BE2C (cell line): ENCODE measurements around the gene SETD4.

ENCODE experiments used
- DNase-seq: peaks from one replicate; pipeline ENCODE4 v3.0.0-alpha.2; 2020
- H3K27me3 ChIP-seq: fragments of 250-450 bp; sonication (Bioruptor Pico); 2 replicates; pipeline ENCODE4 v1.5.1; 2020; ENCODE audit warnings: mild to moderate bottlenecking
- H3K36me3 ChIP-seq: fragments of 250-450 bp; sonication (Bioruptor Pico); 2 replicates; pipeline ENCODE4 v1.5.1; 2020; ENCODE audit warnings: mild to moderate bottlenecking
- H3K4me1 ChIP-seq: fragments of 250-450 bp; sonication (Bioruptor Pico); 2 replicates; pipeline ENCODE4 v1.5.1; 2020
- H3K4me3 ChIP-seq: 2 replicates; pipeline ENCODE4 v1.5.1; 2011; ENCODE audit warnings: low read depth, low read length
- H3K9me3 ChIP-seq: fragments of 250-450 bp; sonication (Bioruptor Pico); 2 replicates; pipeline ENCODE4 v1.5.1; 2020
- CTCF ChIP-seq: IDR thresholded peaks from 2 replicates; pipeline ENCODE4 v1.5.1; 2012; ENCODE audit warnings: mild to moderate bottlenecking, low read depth, low read length

Gene SETD4

DNA sequence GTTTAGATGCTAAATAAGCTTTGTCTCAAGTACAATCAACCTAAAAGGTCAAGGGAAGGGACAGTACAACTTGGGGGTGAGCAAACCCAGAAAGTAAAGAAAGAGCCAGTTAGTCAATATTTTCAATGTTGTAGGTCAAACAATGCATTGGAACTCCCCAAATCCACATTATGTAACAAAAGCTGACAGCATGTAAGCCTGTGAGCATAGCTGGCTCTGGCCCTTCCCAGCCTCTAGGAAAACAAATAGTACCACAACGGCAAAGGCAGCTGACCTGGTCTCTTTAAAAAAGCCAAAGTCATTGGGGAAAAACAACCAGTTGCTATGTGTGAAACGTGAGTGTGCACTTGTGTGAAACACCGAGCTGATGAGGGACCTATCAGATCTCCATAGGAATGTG lies 12.9 kb upstream of the SETD4 start:
- peaks cover 17% of the 10 kb centered on the region for H3K36me3 ChIP-seq
- no peak overlapping the region for H3K4me3 ChIP-seq
- no peaks in the 10 kb centered on the region; the same call in 1 of the 2 replicates for H3K4me1 ChIP-seq
- no peak for TF ChIP-seq CTCF
- H3K27me3 ChIP-seq, result no peaks in the 10 kb centered on the region
- H3K9me3 ChIP-seq, result no peaks in the 10 kb centered on the region
- no peak for DNase-seq

- Histone ChIP-seq H3K9me3 (no peaks in the 10 kb centered on the region), H3K4me1 (no peaks in the 10 kb centered on the region; the same call in 1 of the 2 replicates), H3K4me3 (no peak overlapping the region), H3K27me3 (no peaks in the 10 kb centered on the region), H3K36me3 (peaks cover 17% of the 10 kb centered on the region)
- TF ChIP-seq CTCF, result no peak
- no peak for DNase-seq
These were observed 12.3 kb upstream of the SETD4 start for GRCh38 chr21:36072453-36073162.

DNA sequence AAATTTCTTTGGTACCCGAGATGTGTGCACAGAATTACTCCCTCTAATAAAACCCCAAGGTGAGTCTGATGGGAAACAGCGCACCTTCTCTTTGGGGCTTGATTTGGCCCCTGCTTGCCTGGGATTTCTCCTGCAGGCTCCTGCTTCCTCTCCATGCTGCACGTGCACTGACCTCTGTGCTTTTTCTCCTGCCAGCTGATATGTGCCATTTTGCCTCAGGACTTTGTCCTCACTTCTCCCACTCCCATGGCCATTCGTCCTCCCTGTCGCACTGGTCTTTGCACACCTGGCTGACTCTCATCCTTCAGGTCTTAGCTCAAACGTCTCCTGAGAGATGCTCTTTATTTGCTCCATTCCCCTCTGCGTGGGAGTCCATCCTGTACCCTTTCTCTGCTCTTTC lies 10.7 kb upstream of the SETD4 start:
- Histone ChIP-seq H3K4me1 (no peaks in the 10 kb centered on the region; the same call in 1 of the 2 replicates), H3K4me3 (peak overlapping the region; percentile 76), H3K9me3 (no peaks in the 10 kb centered on the region), H3K27me3 (no peaks in the 10 kb centered on the region), H3K36me3 (peaks cover 17% of the 10 kb centered on the region)
- TF ChIP-seq CTCF, result no peak
- DNase-seq, result no peak

GRCh38 chr21:36069713-36070583 lies 9.6 kb upstream of the SETD4 start, which contains the start of gene CBR1:
Gene CBR1 (plus strand): TSS chr21:36070024. CDS start chr21:36070116, 92 bp downstream.
- Histone ChIP-seq H3K36me3 (peaks cover 17% of the 10 kb centered on the region), H3K27me3 (no peaks in the 10 kb centered on the region), H3K9me3 (no peaks in the 10 kb centered on the region), H3K4me1 (no peaks in the 10 kb centered on the region; the same call in 1 of the 2 replicates), H3K4me3 (peak within 1 kb of the TSS; percentile 76)
- no peak for TF ChIP-seq CTCF
- peak; percentile 95 for DNase-seq

- DNase-seq, result no peak
- no peaks in the 10 kb centered on the region for H3K27me3 ChIP-seq
- no peak for TF ChIP-seq CTCF
- peaks cover 17% of the 10 kb centered on the region for H3K36me3 ChIP-seq
- H3K4me3 ChIP-seq, result no peak overlapping the region
- H3K4me1 ChIP-seq, result no peaks in the 10 kb centered on the region; the same call in 1 of the 2 replicates
- H3K9me3 ChIP-seq, result no peaks in the 10 kb centered on the region
These were observed 8.5 kb upstream of the SETD4 start for GRCh38 chr21:36068748-36069398.
